SHP77 (cell line): ENCODE data around the gene C11orf65.

ENCODE experiments used
- DNase-seq, 2 experiments: peaks; one replicate each; lab custom pipeline; 2025; lab: John Stamatoyannopoulos, UW

Gene C11orf65

GRCh38 chr11:108368134-108368533 lies 99.2 kb downstream of the C11orf65 start:
- no peak for DNase-seq

GRCh38 chr11:108364159-108364558 lies 103.2 kb downstream of the C11orf65 start:
- no peak for DNase-seq

- DNase-seq = no peak
Observed at GRCh38 chr11:108351468-108351867, 115.9 kb downstream of the C11orf65 start.

GRCh38 chr11:108346451-108346850 lies 120.9 kb downstream of the C11orf65 start:
- DNase-seq = no peak

GRCh38 chr11:108345767-108346166 lies 121.6 kb downstream of the C11orf65 start:
- no peak for DNase-seq

- DNase-seq = no peak
Observed at GRCh38 chr11:108343714-108344113, 123.6 kb downstream of the C11orf65 start.

GRCh38 chr11:108341654-108342053 lies 125.7 kb downstream of the C11orf65 start:
- no peak for DNase-seq

- no peak for DNase-seq
Observed at GRCh38 chr11:108340973-108341372, 126.4 kb downstream of the C11orf65 start.

GRCh38 chr11:108338750-108339149 lies 128.6 kb downstream of the C11orf65 start:
- DNase-seq = no peak

- DNase-seq = no peak
Observed at GRCh38 chr11:108333403-108333899, 133.9 kb downstream of the C11orf65 start.
